Fibroblast of mammary gland (primary cell): ENCODE results near the gene NUMA1.

Source experiments
- DNase-seq: peaks from one replicate; pipeline ENCODE4 v3.0.0-alpha.2; 2010; ENCODE audit warnings: low read depth
- H3K4me3 ChIP-seq: 2 replicates; pipeline ENCODE4 v1.5.1; 2011; ENCODE audit warnings: low read depth, mild to moderate bottlenecking, low read length, moderate library complexity; ENCODE audit not compliant: control insufficient read depth
- TF ChIP-seq, protein P1 (sequence below): conservative IDR thresholded peaks from 2 replicates; pipeline ENCODE4 v1.5.1; 2011; ENCODE audit warnings: low read depth, low read length, inconsistent platforms; ENCODE audit not compliant: control insufficient read depth, insufficient read depth

The NUMA1 gene

DNA sequence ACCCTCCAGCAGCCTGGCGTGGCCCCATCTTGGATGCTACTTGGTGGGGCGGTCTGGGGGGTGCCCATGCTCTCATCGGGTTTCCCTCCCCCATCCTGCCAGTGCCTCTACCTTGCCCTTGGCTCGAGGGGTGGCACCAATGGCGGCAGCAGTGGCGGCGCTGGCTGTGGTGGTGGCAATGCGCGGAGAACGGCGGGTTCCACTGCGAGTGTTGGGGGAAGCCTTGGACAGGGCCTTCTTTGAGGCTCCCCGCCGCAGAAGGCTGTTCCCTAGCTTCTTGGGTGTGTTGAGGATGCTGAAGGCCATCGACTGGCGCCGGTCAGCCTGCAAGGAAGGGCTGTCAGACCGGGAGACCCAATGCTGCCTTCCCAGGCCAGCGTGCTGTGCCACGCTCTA is 76.6 kb downstream of the NUMA1 start:
- TF ChIP-seq, protein P1, sequence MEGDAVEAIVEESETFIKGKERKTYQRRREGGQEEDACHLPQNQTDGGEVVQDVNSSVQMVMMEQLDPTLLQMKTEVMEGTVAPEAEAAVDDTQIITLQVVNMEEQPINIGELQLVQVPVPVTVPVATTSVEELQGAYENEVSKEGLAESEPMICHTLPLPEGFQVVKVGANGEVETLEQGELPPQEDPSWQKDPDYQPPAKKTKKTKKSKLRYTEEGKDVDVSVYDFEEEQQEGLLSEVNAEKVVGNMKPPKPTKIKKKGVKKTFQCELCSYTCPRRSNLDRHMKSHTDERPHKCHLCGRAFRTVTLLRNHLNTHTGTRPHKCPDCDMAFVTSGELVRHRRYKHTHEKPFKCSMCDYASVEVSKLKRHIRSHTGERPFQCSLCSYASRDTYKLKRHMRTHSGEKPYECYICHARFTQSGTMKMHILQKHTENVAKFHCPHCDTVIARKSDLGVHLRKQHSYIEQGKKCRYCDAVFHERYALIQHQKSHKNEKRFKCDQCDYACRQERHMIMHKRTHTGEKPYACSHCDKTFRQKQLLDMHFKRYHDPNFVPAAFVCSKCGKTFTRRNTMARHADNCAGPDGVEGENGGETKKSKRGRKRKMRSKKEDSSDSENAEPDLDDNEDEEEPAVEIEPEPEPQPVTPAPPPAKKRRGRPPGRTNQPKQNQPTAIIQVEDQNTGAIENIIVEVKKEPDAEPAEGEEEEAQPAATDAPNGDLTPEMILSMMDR, result no peak
- H3K4me3 ChIP-seq, result no peak overlapping the region
- DNase-seq, result no peak

DNA sequence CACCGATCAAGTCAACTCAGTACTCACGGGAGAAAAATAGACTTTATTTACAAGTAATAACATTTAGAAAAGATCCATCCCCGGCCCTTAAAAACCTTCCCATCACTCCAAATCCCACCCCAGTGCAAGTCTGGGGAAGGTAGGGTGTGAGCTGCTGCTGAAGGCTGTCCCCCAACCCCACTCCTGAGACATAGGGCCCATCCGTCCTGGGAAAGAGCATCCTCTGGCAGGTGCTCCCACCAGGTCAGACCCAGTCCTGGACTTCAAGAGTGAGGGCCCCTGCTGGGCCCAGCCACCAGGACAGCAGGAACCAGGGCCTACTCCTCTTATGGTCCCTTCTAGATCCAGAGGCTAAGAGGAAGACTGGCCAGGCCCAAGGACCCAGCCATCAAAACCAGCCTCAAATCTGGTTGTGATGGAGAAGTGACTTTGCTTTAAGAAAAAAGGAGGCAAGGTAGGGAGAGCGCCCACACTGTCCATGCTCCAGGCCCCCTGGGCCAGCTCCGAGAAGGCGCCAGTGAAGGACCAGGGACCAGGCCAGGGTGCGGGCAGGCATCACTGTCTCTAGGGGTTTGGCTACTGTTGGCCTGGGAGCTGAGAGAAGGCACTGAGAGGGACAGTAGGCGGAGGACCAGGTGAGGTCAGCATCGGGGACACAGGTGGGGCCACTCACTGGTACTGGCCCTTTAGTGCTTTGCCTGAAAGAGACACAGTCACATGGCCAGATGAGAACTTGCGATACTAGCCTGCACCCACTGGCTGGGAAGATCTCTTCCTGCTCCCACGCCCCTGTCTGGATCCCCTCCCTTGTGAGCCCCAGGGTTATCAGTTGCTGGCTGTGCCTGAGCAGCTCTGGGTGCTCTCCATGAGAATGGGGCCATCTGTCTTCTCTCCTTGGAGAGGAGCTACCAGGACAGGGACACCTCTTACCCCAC is 77.2 kb downstream of the NUMA1 start:
- no peak for DNase-seq
- TF ChIP-seq, protein P1, result no peak
- H3K4me3 ChIP-seq, result no peak overlapping the region

DNA sequence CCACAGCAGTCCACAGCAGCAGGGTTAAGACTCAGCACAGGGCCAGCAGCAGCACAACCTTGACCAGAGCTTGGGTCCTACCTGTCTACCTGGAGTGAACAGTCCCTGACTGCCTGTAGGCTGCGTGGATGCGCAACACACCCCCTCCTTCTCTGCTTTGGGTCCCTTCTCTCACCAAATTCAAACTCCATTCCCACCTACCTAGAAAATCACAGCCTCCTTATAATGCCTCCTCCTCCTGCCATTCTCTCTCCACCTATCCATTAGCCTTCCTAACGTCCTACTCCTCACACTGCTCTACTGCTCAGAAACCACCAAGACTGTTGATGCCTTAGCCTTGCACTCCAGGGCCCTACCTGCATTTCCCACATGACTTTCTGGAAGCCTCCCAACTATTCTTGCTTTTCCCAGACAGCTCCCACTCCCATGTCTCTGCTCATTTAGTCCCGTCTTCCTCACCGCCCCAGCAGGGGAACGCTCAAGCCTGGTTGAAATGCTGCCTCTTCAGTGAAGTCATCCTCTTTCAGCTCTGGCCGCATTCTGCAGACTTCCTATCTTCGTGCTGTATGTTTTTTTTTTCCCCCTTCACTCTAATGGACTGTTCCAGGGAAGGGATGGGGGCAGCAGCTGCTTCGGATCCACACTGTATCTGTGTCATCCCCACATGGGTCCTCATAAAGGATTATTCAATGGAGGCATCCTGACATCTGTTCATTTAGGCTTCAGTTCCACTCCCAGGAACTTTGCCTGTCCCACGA is 78.3 kb downstream of the NUMA1 start:
- TF ChIP-seq, protein P1, result no peak
- DNase-seq, result no peak
- H3K4me3 ChIP-seq, result no peak overlapping the region

DNA sequence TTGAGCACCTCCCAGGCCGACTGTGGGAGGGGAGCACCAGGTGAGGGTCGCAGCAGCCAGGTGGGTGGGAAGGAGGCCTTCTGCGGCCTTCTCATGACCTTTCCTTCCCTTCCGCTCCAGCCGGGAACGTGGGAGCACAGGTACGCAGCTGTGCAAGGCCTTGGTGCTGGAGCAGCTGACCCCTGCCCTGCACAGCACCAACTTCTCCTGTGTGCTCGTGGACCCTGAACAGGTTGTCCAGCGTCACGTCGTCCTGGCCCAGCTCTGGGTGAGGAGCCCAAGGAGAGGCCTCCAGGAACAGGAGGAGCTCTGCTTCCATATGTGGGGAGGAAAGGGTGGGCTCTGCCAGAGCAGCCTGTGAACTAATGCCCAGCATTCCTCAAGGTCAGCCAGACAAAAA is 79.1 kb downstream of the NUMA1 start:
- no peak overlapping the region for H3K4me3 ChIP-seq
- DNase-seq, result no peak
- TF ChIP-seq, protein P1, result no peak

DNA sequence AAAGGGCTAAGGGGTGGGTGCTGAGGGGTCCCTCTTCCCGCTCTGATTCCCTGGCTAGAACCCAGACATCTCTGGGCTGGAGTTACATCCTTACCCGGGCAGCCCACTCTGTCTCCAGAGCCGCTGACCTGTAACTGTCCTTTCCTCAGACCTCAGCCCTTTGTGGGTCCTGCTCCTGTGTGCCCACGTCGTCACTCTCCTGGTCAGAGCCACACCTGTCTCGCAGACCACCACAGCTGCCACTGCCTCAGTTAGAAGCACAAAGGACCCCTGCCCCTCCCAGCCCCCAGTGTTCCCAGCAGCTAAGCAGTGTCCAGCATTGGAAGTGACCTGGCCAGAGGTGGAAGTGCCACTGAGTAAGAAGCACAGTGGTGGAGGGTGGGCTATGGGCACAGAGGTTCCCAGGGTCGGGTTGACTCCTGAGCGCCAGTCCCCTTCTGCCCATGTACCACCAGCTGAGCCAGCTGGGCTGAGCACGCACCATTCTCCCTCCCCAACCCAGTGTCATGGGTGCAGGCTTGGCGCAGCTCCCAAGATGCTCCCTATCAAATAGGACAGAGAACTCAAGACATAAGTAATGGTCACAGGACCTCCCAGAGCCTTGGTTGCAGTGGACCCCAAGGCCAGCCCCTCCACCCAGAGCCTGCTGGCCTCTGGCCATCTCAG is 80.0 kb downstream of the NUMA1 start:
- DNase-seq, result no peak
- no peak overlapping the region for H3K4me3 ChIP-seq
- TF ChIP-seq, protein P1, result no peak

DNA sequence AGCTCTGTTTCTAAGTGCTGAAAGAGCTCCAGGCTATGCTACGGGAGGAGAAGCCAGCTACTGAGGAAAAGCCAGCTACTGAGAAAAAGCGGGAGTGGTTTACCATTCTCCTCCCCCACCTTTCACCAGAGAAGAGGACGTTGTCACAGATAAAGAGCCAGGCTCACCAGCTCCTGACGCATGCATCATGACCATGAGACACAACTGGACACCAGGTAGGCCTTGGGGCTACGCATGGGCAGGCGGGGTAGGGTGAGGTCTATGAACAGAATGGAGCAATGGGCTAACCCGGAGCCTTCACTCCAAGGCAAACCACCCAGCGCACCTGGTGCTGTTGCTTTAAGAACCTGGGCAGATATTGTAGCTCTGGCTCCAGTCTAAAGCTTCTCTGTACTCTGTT is 80.5 kb downstream of the NUMA1 start:
- no peak overlapping the region for H3K4me3 ChIP-seq
- TF ChIP-seq, protein P1, result no peak
- DNase-seq, result no peak
